Activated naive CD4-positive, alpha-beta T cell treated with anti-CD3 and anti-CD28 coated beads, Interleukin-2, amount 50 U/mL, for 72 hours (primary cell): Measurements from ENCODE around the gene TFEB. TPM values are rescaled to one million over a fixed set of nuclear protein-coding genes. Genes with fewer than 3 reads are reported as not detected.

ENCODE experiments used
- ATAC-seq, 2 donors: fragments of 150-1000 bp; cut with Tn5 transposase; 2 replicates each; pipeline ENCODE4 v1.10.0; 2021; ENCODE audit warnings: mild to moderate bottlenecking in 2 of 2, moderate library complexity in 2 of 2
- DNase-seq, 2 donors: peaks; one replicate each; pipeline ENCODE4 v3.0.0; 2021 to 2022; ENCODE audit warnings: low spot score in 2 of 2
- H3K27ac Mint-ChIP-seq, 2 donors: one replicate each; pipeline ENCODE4 v1.8.0; 2022; ENCODE audit warnings: mild to moderate bottlenecking in 2 of 2, mixed read lengths in 2 of 2
- H3K36me3 Mint-ChIP-seq, 2 donors: one replicate each; pipeline ENCODE4 v1.8.0; 2022; ENCODE audit warnings: mixed read lengths in 2 of 2
- H3K9me3 Mint-ChIP-seq, 2 donors: one replicate each; pipeline ENCODE4 v1.8.0; 2022; ENCODE audit warnings: mixed read lengths in 2 of 2
- total RNA-seq, 2 donors: library from RNA; stranded (reverse); gene quantifications; one replicate each; pipeline ENCODE4 v1.2.3, GENCODE V29; 2022

The TFEB gene
- total RNA-seq, 2 donors from 2014 or later = 3.0 to 14.4 TPM

- ATAC-seq (no peak), DNase-seq (no peak)
- no peaks in the 10 kb centered on the region for H3K36me3 Mint-ChIP-seq
- no peaks in the 10 kb centered on the region for H3K9me3 Mint-ChIP-seq
- H3K27ac Mint-ChIP-seq = no peak overlapping the region
These were observed 10.7 kb upstream of the TFEB start for GRCh38 chr6:41746107-41746506.

- no peak for DNase-seq
- Mint-ChIP-seq H3K36me3 (no peaks in the 10 kb centered on the region), H3K9me3 (no peaks in the 10 kb centered on the region), H3K27ac (no peak overlapping the region)
- ATAC-seq = no peak
These were observed 8.9 kb upstream of the TFEB start for GRCh38 chr6:41744236-41744787.

GRCh38 chr6:41743406-41744235 lies 8.2 kb upstream of the TFEB start:
- no peaks in the 10 kb centered on the region for H3K36me3 Mint-ChIP-seq
- H3K9me3 Mint-ChIP-seq = no peaks in the 10 kb centered on the region
- ATAC-seq (no peak), DNase-seq (no peak)
- H3K27ac Mint-ChIP-seq = no peak overlapping the region

GRCh38 chr6:41741625-41742490 lies 6.5 kb upstream of the TFEB start:
- Mint-ChIP-seq H3K27ac (no peak overlapping the region), H3K9me3 (no peaks in the 10 kb centered on the region), H3K36me3 (no peaks in the 10 kb centered on the region)
- no peak for DNase-seq
- ATAC-seq = no peak

DNA sequence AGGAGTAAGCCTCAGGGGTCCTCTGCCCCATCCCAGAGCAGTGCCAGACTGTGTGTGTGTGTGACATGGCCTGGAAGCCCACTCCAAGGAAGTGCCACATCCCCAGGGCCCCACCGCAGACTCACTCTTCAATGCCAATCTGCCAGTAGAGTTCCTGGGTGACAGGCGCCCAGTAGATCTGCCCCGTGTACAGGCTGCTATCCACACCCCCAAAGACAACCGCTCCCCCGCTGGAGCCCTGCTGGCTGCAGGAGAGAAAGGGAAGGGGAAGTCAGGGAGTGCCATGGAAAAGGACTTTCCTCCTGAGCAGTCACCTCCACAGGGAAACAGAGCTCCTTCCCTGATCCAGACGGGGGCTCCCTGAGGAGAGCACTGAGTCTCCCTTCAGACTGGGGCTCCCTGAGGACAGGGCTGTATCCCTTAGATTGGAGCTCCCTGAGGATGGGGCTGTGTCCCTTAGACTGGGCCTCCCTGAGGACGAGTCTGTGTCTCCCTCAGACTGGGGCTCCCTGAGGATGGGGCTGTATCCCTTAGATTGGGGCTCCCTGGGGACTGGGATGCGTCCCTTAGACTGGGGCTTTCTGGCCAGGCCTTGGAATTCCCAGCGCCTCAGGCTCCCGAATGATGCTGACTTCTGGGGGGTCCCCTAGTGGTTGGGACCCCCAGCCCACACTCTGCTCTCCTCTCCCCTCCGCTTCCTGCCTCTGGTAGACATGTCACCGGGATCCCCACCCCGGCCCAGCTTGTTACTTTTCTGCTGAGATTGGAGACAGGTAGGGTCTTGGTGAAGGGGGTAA lies 5.2 kb upstream of the TFEB start:
- ATAC-seq = no peak
- DNase-seq = no peak
- Mint-ChIP-seq H3K9me3 (no peaks in the 10 kb centered on the region), H3K36me3 (no peaks in the 10 kb centered on the region), H3K27ac (no peak overlapping the region)

GRCh38 chr6:41739041-41739440 lies 3.6 kb upstream of the TFEB start:
- H3K9me3 Mint-ChIP-seq = no peaks in the 10 kb centered on the region
- no peaks in the 10 kb centered on the region for H3K36me3 Mint-ChIP-seq
- ATAC-seq (no peak), DNase-seq (no peak)
- no peak overlapping the region for H3K27ac Mint-ChIP-seq

GRCh38 chr6:41737591-41738130 lies 2.3 kb upstream of the TFEB start:
- H3K9me3 Mint-ChIP-seq = no peaks in the 10 kb centered on the region
- DNase-seq (no peak), ATAC-seq (no peak)

GRCh38 chr6:41736800-41737555 lies 1.6 kb upstream of the TFEB start:
- no peak overlapping the region for H3K27ac Mint-ChIP-seq
- H3K36me3 Mint-ChIP-seq = no peaks in the 10 kb centered on the region
- DNase-seq = no peak

More at GRCh38 chr6:41737591-41738130, 2.3 kb upstream of the TFEB start:
- no peak overlapping the region for H3K27ac Mint-ChIP-seq
- H3K36me3 Mint-ChIP-seq = no peaks in the 10 kb centered on the region

DNA sequence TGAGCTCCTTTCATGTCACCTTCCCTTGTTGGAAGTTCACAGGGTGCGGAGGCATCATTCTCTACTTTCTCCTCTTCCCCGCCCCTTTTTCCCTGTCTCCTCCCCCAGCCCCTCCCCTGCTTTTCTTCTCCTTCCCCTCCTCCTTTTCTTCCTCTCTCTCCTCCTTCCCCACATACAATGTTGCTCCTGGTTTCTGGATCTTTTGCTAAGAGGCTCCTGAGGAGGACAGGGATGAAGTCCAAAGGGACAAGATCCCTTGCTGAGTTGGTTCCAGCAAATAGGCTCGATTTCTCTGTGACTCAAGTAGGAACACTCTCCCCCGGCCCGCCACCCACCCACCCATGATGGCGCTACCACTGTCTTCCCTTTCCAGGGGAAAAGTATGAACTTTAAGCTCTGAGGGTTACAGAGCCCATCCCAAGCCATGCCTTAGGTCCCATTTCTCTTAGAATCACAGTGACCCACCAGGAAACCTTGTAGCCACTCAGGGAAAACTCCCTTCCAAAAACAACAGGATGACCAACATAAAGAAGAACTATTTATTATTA lies 852 bp upstream of the TFEB start:
- H3K36me3 Mint-ChIP-seq = no peaks in the 10 kb centered on the region
- H3K9me3 Mint-ChIP-seq = no peaks in the 10 kb centered on the region
- H3K27ac Mint-ChIP-seq = no peak overlapping the region
- ATAC-seq = no peak
- DNase-seq = no peak

More at GRCh38 chr6:41736800-41737555, 1.6 kb upstream of the TFEB start:
- H3K9me3 Mint-ChIP-seq = no peaks in the 10 kb centered on the region
- no peak for ATAC-seq

- H3K9me3 Mint-ChIP-seq = no peaks in the 10 kb centered on the region
- H3K27ac Mint-ChIP-seq = no peak overlapping the region
- DNase-seq (peak in 1 of 2 donors; percentile 69), ATAC-seq (peak; percentile 33 to 70)
- H3K36me3 Mint-ChIP-seq = no peaks in the 10 kb centered on the region
These were observed 562 bp downstream of the TFEB start for GRCh38 chr6:41734666-41735426.

DNA sequence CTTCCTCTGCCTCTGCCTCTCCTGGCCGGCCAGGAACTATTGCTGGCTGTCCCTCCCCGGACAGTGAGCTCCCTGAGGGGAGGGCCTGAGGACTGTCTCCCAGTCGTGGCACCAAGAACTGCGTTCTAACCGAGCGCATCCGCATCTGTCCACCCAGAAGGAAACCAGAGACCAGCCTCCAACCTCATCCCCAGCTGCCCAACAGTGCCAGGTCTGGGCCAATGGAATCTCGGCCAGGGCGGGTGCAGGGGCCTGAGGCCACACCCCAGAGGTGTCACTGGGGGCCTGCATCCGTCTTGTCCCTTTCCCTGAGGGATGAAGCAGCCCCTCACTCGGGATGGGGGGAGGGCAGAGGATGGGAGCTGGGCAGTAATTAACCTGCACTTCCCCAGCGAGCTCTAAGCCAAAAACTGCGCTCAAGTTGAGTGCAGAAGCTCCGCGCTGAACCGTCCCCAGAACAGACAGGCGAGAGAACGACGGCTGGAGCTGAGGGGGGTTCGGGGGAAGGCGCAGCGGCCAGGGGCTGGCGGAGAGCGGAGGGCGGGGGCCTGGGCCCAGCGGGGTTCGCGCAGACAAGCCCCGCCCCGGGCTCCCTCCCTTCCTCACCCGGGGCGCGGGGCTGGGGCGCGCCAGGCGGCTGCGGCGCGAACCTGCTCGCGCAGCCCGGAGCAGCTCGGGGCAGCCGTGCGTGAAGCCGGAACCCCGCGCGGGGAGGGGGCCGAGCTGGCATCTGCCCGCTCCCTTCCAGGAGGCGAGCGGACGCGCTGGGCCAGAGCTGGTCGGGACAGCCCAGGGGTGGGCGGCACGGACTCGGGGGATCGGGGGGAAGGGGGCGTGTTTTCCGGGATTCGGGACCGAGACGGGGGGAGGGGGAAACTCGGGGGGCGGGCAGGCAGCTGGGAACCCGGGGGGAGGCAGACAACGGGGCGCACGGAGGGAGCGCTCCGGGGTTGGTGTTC lies 1.4 kb downstream of the TFEB start:
- Mint-ChIP-seq H3K9me3 (no peaks in the 10 kb centered on the region), H3K27ac (peak overlapping the region in 1 of 2 donors; percentile 74), H3K36me3 (no peaks in the 10 kb centered on the region)
- peak; percentile 52 to 74 for ATAC-seq
- DNase-seq = peak in 1 of 2 donors; percentile 71

GRCh38 chr6:41733360-41733706 lies 2.1 kb downstream of the TFEB start:
- Mint-ChIP-seq H3K27ac (peak overlapping the region in 1 of 2 donors; percentile 36), H3K36me3 (no peaks in the 10 kb centered on the region), H3K9me3 (no peaks in the 10 kb centered on the region)
- no peak for ATAC-seq
- DNase-seq = peak in 1 of 2 donors; percentile 14

GRCh38 chr6:41732591-41733359 lies 2.6 kb downstream of the TFEB start:
- Mint-ChIP-seq H3K36me3 (no peaks in the 10 kb centered on the region), H3K27ac (peak overlapping the region in 1 of 2 donors; percentile 36), H3K9me3 (no peaks in the 10 kb centered on the region)
- ATAC-seq (peak; percentile 8 to 36), DNase-seq (peak in 1 of 2 donors; percentile 46)
